ENCODE results near the gene SH2D3C.
A peak's percentile ranks its signal among the peaks of the same experiment; 100 is the strongest.

Gene SH2D3C

DNA sequence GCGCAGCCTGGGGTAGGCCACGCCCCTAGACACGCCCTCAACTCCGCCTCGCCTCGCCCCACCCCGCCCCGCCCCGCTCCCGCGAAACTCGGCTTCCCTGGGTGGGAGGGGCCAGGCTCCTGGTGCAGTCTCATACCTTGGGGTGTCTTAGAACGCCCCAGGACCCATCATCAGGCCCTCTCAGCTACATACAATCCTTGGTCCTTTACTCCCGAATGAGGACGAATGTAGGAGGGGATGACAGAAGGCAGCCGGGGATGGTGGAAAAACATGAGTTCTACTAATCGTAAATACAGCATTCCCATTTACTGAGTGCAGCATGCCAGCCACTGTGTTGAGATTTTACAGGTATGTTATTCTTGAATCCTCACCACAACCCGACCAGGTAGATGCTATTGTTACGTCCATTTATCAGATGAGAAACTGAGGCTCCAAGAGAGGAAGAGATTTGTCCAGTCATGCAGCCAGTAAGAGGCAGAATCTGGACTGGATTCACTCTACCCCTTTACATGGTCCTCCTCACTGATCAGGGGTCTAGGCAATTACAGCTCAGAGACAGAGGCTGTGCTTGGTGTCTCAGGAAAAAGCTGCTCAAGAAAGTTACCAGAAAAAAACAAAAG lies 6.8 kb downstream of the SH2D3C start:
- TF ChIP-seq GATA2 (IDR thresholded peaks at IDR 0.05; ENCODE audit: low read depth, low read length), result no peak
- no peak for TF ChIP-seq GATA3 (IDR thresholded peaks at IDR 0.05; ENCODE audit: low read depth, low read length)

DNA sequence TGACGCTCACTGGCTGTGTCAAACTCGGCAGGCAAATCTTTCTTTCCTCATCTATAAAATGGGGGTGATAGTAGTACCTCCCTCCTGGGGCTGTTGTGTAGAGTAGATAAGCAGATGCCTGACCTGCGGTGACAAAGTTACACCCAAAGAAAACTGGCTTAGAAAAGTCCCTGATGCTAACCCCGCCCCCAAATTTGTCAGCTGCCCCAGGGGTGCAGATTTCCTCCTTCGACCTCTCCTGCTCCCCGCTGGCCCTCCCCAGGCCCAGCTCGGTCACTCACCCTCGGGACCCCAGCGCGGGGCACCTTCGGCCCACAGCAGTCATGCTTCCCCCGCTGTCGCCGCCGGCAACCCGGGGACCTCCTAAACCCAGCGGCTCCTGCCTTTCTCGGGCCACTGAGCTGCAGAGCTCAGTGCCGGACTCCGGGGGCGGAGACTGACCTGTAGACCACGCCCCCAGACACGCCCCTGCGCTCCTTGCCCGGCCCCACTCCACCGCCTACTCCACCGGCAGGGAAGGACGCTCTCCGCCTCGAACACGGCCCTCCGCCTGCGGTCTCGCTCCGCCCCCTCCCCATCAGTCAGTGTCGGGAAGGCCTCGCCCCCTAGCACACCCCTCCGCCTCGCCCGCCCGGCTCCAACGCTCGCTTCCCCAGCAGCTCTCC lies 7.4 kb downstream of the SH2D3C start:
- TF ChIP-seq GATA2 (IDR thresholded peaks at IDR 0.05; ENCODE audit: low read depth, low read length) (no peak), GATA3 (IDR thresholded peaks at IDR 0.05; ENCODE audit: low read depth, low read length) (no peak)

DNA sequence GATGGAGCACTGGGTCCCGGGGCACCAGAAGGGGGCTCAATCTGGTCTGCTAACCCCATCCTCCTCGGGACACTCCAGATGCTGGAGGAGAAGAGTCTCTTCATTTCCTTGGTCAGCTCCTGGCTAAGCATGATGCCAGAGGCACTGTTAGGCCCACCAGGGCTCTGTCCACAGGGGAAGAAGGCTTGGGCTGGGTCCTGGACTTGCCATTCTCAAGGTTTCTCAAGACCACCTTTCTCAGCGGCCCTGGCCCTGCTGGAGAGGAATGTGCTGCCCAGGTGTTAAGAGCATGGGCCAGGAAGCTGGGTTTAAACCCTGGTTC lies 7.9 kb downstream of the SH2D3C start:
- TF ChIP-seq GATA3 (IDR thresholded peaks at IDR 0.05; ENCODE audit: low read depth, low read length) (no peak), GATA2 (IDR thresholded peaks at IDR 0.05; ENCODE audit: low read depth, low read length) (no peak)

DNA sequence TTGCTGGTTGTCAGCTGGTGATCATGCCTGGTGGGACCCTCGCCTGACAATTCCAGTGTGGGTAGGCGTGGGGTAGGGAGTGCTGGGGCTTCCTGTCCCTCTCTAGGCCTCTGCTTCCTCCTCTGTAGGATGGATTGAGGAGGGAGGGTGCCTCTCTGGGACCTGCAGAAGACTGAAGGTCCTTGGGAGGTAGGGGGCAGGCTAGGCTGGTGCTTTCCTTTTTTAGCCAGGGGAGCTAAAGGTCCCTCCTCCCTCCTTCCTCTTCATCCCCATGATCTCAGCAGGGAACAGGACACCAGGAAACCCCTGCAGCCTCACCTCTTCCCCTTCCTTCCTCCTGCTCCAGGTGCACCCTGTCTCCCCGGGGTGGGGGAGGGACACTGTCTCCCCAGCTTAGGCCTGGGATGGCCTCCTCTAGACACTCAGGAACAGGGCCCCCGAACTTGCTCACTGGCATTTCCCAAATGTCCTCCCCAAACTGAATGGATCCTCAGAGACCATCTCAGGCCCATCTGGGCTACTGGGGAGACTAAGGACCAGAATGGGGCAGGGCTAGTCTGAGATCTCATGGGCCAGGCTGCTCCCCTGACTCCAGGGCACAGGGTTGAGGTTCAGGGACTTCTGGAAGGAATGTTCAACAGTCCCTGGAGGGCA lies 8.4 kb downstream of the SH2D3C start:
- TF ChIP-seq GATA3 (IDR thresholded peaks at IDR 0.05; ENCODE audit: low read depth, low read length) (no peak), GATA2 (IDR thresholded peaks at IDR 0.05; ENCODE audit: low read depth, low read length) (no peak)

DNA sequence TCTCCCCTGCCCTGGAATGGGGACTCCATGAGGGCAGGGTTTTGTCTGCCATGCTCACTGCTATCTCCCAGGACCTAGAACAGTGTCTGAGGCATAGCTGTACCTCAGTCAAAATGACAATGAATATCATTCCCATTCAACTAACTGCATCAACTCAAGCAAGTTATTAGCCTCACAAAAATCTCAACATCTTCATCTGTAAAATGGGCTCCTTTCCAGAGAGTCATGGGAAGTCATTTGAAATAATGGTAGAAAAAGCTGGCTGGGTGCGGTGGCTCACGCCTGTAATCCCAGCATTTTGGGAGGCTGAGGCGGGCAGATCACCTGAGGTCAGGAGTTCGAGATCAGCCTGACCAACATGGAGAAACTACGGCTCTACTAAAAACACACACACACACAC lies 9.4 kb downstream of the SH2D3C start:
- TF ChIP-seq GATA2 (IDR thresholded peaks at IDR 0.05; ENCODE audit: low read depth, low read length) (no peak), GATA3 (IDR thresholded peaks at IDR 0.05; ENCODE audit: low read depth, low read length) (no peak)

DNA sequence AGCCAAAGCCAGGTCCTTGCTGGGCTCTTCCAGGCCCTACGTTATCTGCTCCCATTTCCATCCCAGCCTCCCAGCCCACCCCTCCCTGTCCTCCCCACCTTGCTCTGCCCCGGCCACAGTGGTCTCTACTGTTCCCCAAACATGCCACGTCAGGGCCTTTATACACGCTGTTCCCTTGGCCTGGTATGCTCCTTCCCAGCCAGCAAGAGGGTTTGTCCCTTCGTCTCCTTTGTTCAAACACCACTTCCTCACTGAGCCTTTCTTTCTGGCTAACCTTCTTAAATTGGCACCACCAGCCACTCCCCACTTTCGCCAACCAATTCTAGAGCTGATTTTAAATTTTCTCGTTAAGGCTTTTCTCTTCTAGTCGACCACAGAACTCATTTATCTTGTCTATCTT lies 9.8 kb downstream of the SH2D3C start:
- TF ChIP-seq GATA2 (IDR thresholded peaks at IDR 0.05; ENCODE audit: low read depth, low read length), result no peak
- no peak for TF ChIP-seq GATA3 (IDR thresholded peaks at IDR 0.05; ENCODE audit: low read depth, low read length)

DNA sequence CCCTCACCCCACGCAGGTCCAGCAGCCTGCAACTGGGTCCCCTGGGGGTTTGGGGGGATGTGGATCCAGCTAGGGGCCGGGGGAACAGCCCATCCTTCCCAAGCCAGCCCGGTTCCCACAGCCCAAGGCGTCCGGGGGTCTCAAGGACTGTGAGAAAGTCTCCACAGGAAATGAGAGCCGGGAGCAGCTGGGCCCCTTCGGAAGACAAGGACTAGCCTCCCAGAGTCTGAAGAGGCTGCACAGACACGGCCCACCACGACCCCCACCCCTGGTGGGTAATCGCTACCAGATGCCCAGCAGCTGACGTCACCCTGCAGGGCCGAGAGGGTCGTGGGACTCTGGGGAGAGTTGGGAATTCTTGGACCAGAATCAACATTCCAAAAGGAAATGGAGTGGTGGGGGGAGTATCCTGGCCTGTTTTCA lies 10.5 kb downstream of the SH2D3C start:
- TF ChIP-seq GATA2 (IDR thresholded peaks at IDR 0.05; ENCODE audit: low read depth, low read length) (no peak), GATA3 (IDR thresholded peaks at IDR 0.05; ENCODE audit: low read depth, low read length) (no peak)

DNA sequence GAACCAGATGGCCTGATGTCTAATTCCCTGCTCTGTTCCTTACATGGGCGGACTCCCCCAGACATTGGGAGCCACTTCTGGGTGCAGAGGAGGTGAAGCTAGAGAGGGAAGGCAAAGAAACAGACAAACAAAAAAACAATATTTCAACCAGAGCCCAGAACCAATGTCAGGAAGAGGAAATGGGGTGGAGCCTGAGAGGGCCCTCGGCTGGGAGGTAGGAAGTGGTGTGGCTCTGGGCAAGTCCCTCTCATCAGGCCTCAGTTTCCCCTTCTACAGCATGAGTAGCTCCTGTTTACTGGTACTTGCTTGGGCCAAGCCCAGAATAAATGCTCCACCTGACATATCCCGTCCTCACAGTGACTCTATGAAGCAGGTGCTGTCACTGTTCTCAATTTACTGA lies 11.1 kb downstream of the SH2D3C start:
- TF ChIP-seq GATA2 (IDR thresholded peaks at IDR 0.05; ENCODE audit: low read depth, low read length), result no peak
- no peak for TF ChIP-seq GATA3 (IDR thresholded peaks at IDR 0.05; ENCODE audit: low read depth, low read length)

DNA sequence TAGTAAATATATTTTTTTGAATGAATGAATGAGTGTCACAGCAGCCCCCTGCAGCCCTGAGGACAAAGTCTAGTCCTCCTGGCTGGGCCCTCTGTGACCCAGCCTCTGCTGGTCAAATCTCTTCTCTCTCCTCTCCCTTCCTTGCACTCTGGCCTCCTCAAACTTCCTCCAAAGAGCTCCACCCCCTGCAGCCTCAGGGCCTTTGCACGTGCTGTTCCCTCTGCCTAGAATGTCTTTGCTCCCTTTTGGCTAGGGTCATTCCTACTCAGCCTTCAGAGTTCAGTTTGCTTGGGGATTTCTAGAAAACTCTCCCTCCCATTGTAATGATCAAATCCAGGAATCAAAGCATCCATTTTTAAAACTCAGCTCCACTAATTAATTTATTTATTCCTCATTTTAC lies 13.0 kb downstream of the SH2D3C start:
- TF ChIP-seq GATA3 (IDR thresholded peaks at IDR 0.05; ENCODE audit: low read depth, low read length) (no peak), GATA2 (IDR thresholded peaks at IDR 0.05; ENCODE audit: low read depth, low read length) (no peak)

DNA sequence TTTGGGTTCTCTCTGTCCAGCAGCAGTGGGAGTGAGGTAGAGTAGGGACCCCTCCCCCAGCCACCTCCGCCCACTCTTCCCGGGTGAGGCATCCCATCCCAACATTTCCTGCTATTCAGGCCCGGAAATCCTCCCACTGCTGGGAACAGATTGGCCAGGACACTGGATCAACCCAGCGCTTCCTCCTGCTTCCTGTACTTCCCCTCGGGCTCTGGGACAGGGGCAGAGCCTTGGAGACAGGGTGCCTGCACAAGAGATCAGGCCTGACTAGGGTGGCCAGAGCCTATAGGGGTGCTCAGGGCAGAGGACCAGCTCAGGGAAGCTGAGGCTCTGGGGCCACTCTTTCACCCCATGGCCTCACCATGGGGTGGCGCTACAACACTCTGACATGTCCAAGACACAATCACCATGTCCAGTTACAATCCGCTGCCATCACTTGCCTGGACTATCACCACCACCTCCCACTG lies 14.5 kb downstream of the SH2D3C start:
- TF ChIP-seq GATA2 (IDR thresholded peaks at IDR 0.05; ENCODE audit: low read depth, low read length) (no peak), GATA3 (IDR thresholded peaks at IDR 0.05; ENCODE audit: low read depth, low read length) (no peak)

DNA sequence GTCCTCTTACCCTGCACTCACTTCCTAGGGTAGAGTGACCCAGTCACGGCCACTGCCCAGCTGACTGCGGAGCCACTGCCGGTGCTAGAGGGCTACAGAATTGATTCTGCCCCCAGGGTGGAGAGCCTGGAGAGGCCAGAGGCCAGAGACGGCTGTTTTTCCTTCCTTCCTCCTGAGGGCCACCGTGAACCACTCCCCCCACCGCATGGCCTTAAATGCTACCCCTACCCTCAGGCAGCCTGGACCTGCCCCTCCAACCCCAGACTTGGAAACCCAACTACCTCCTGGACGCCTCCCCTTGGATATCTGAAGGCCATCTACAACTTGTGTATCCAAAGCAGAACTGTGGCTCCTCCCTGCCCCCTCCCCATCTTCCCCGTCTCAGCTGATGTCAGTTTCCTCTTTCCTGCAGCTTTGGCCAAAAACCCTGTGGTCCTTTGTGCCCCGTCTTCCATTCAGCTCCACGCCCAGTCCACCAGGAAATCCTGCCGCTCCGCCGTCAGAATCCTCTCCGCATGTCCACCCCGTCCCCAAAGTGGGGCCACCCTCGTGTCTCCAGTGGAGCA lies 16.3 kb downstream of the SH2D3C start:
- TF ChIP-seq GATA2 (IDR thresholded peaks at IDR 0.05; ENCODE audit: low read depth, low read length), result no peak
- no peak for TF ChIP-seq GATA3 (IDR thresholded peaks at IDR 0.05; ENCODE audit: low read depth, low read length)

DNA sequence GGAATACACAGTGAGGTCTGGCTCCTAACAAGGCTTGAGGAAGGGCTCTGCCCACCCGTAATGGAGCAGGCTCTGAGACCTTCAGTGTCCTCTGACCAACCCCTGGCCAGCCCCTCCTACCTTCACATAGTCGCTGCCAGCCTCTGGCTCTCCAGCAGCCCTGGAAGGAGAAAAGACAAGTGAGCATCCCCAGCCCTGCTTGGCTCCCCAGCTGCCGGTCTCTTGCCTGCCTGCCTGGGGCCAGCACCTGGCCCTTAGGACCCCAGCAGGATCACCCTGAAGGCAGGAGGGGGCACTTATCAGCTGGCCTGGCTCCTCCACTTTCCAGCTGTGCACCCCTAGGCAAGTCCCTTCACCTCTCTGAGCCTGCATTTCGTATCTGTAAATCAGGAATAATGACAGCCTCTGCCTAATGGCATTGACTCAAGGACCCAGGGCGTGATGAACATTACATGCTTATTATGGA lies 16.9 kb downstream of the SH2D3C start:
- peak; percentile 40; the same call in 1 of the 2 replicates for TF ChIP-seq GATA2 (IDR thresholded peaks at IDR 0.05; ENCODE audit: low read depth, low read length)
- no peak for TF ChIP-seq GATA3 (IDR thresholded peaks at IDR 0.05; ENCODE audit: low read depth, low read length)

DNA sequence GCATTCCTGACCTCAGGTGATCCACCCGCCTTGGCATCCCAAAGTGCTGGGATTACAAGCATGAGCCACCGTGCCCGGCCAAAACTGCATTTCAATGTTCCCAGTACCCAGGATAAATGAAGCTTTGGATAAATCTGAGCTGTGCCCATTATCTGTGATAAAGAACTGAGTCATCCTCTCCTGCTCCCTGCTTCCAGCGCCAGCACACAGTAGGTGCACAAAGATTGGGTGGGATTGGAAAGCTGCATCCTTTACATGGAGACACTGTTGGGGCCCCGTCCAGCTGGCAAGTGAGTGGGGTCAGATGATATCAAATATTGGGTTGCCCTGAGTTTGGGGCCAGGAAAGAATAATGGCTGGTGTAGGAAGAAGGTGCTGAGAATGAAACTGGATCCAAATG lies 17.4 kb downstream of the SH2D3C start:
- no peak for TF ChIP-seq GATA2 (IDR thresholded peaks at IDR 0.05; ENCODE audit: low read depth, low read length)
- TF ChIP-seq GATA3 (IDR thresholded peaks at IDR 0.05; ENCODE audit: low read depth, low read length), result no peak

DNA sequence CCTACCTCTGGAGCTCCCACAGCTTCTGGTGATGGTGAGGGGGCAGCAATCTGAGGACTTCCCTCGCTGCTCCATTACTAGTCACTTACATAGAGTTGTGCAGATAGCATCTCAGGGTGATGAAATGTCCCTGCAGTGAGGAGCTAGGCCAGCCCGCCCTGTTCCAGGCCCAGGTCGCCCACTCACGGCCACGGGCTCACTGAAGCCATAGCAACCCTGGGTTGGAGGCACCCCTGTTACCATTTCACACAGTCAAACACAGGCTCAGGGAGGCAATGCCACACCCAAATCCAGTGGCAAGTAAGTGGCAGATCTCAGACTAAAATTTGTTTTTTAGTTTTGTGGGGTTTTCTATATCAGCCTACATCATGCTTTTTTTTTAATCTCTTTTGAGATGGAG lies 19.6 kb downstream of the SH2D3C start:
- no peak for TF ChIP-seq GATA3 (IDR thresholded peaks at IDR 0.05; ENCODE audit: low read depth, low read length)
- 0 out of 2 replicates have a peak, but pooled peaks have one; percentile 15 for TF ChIP-seq GATA2 (IDR thresholded peaks at IDR 0.05; ENCODE audit: low read depth, low read length)

Measured in SH-SY5Y (cell line).